Right ventricle myocardium superior (tissue), 1 donor: Measurements from ENCODE around the gene GOLGA6L10. TPM values are rescaled to one million over a fixed set of nuclear protein-coding genes. Genes with fewer than 3 reads are reported as not detected.
A peak's percentile ranks its signal among the peaks of the same experiment; 100 is the strongest.
"Not testable (repeated sequence)": the region's sequence is repeated elsewhere in the genome, so short reads cannot be mapped to it uniquely, and the experiment has no call there.

Experiments
- ATAC-seq: fragments of 200-7000 bp; cut with Tn5 transposase; one replicate; pipeline ENCODE4 v1.9.1; 2020; ENCODE audit warnings: mild to moderate bottlenecking; ENCODE audit not compliant: poor library complexity
- DNase-seq: peaks from one replicate; pipeline ENCODE4 v3.0.0-alpha.2; 2020
- intact Hi-C: fragments of 100-400 bp; cut with DNase I; formaldehyde crosslinking; loops from one replicate; pipeline ENCODE4 v1.11.2; 2022
- total RNA-seq: library from RNA; stranded (reverse); fragmentation: NEBNext Ultra II Directional; extraction: Animal tissue kit (Norgen Biotek cat#: 25700); gene quantifications from one replicate; pipeline ENCODE4 v1.2.1, GENCODE V29; 2021
- donor health status: DM: no; HTN: yes; CAD: no; lungs with severe emphysema.

The GOLGA6L10 gene
- total RNA-seq, 1 donor from 2014 or later: 0.11 TPM

- intact Hi-C loops, DNase-seq, ATAC-seq: not testable (repeated sequence)
These were observed 1.6 kb downstream of the GOLGA6L10 start for GRCh38 chr15:82347645-82348044.

GRCh38 chr15:82345176-82345575 is 4.1 kb downstream of the GOLGA6L10 start:
- ATAC-seq, DNase-seq, intact Hi-C loops: not testable (repeated sequence)

- DNase-seq, intact Hi-C loops, ATAC-seq: not testable (repeated sequence)
These were observed 4.9 kb downstream of the GOLGA6L10 start for GRCh38 chr15:82344421-82344820.

GRCh38 chr15:82343851-82344250 is 5.4 kb downstream of the GOLGA6L10 start:
- intact Hi-C loops, DNase-seq, ATAC-seq: not testable (repeated sequence)

- intact Hi-C loops, ATAC-seq, DNase-seq: not testable (repeated sequence)
These were observed 6.5 kb downstream of the GOLGA6L10 start for GRCh38 chr15:82342632-82343374.

- intact Hi-C loops, ATAC-seq: not testable (repeated sequence)
- DNase-seq: peak; percentile 18
These were observed 10.7 kb downstream of the GOLGA6L10 start for GRCh38 chr15:82338573-82338972.

GRCh38 chr15:82338053-82338452 is 11.2 kb downstream of the GOLGA6L10 start:
- DNase-seq: peak; percentile 10
- intact Hi-C loops: not testable (repeated sequence)

GRCh38 chr15:82337051-82337450 is 12.2 kb downstream of the GOLGA6L10 start:
- ATAC-seq, intact Hi-C loops: not testable (repeated sequence)
- DNase-seq: peak; percentile 28

More at GRCh38 chr15:82338053-82338452, 11.2 kb downstream of the GOLGA6L10 start:
- ATAC-seq: not testable (repeated sequence)

GRCh38 chr15:82336180-82336647 is 13.1 kb downstream of the GOLGA6L10 start:
- peak; percentile 16 for DNase-seq
- ATAC-seq, intact Hi-C loops: not testable (repeated sequence)

- peak; percentile 63 for ATAC-seq
- DNase-seq: peak; percentile 58
- intact Hi-C loops: not testable (repeated sequence)
These were observed 14.3 kb downstream of the GOLGA6L10 start for GRCh38 chr15:82335006-82335405.

- ATAC-seq (peak; percentile 17), DNase-seq (peak; percentile 33)
- intact Hi-C loops: not testable (repeated sequence)
These were observed 14.7 kb downstream of the GOLGA6L10 start for GRCh38 chr15:82334554-82334932.

- intact Hi-C loops: not testable (repeated sequence)
- peak; percentile 44 for DNase-seq
- ATAC-seq: peak; percentile 2
These were observed 15.4 kb downstream of the GOLGA6L10 start for GRCh38 chr15:82333603-82334553.

- DNase-seq (peak; percentile 85), ATAC-seq (peak; percentile 90)
- intact Hi-C loops: not testable (repeated sequence)
These were observed 16.3 kb downstream of the GOLGA6L10 start for GRCh38 chr15:82332711-82333602.

- intact Hi-C loops, ATAC-seq: not testable (repeated sequence)
- peak; percentile 9 for DNase-seq
These were observed 17.5 kb downstream of the GOLGA6L10 start for GRCh38 chr15:82331576-82332304.

GRCh38 chr15:82330921-82331320 is 18.4 kb downstream of the GOLGA6L10 start:
- DNase-seq: peak; percentile 15
- intact Hi-C loops, ATAC-seq: not testable (repeated sequence)

GRCh38 chr15:82329039-82329438 is 20.2 kb downstream of the GOLGA6L10 start:
- peak; percentile 4 for ATAC-seq
- intact Hi-C loops: not testable (repeated sequence)
- DNase-seq: peak; percentile 21

- ATAC-seq, intact Hi-C loops: not testable (repeated sequence)
- peak; percentile 12 for DNase-seq
These were observed 21.9 kb downstream of the GOLGA6L10 start for GRCh38 chr15:82327372-82327771.
